Measurements from ENCODE around the gene TMEM235. TPM values are rescaled to one million over a fixed set of nuclear protein-coding genes. Genes with fewer than 3 reads are reported as not detected.
"Not testable (repeated sequence)": the region's sequence is repeated elsewhere in the genome, so short reads cannot be mapped to it uniquely, and the experiment has no call there.

TMEM235 gene
- total and polyA plus RNA-seq, 5 donors, result not detected

- DNase-seq (no peak), ATAC-seq (no peak)
- intact Hi-C loops (cut with DNase I), result no loop called here
- Histone ChIP-seq H3K4me3 (ENCODE audit: low read length) (no peak overlapping the region), H3K4me1 (ENCODE audit: control insufficient read depth, insufficient read depth, low read length) (no peaks in the 10 kb centered on the region), H3K27ac (ENCODE audit: low read length) (no peak overlapping the region), H3K27me3 (ENCODE audit: control insufficient read depth, insufficient read depth) (no peaks in the 10 kb centered on the region), H3K9me3 (ENCODE audit: control insufficient read depth, low read length) (no peaks in the 10 kb centered on the region)
- WGBS, result 76% methylated on average over 13 of the region's 13 CpGs
Measured at GRCh38 chr17:78230252-78230962, 1.0 kb upstream of the TMEM235 start.

- no peak for ATAC-seq
- intact Hi-C loops (cut with DNase I), result no loop called here
- Histone ChIP-seq H3K4me1 (ENCODE audit: control insufficient read depth, insufficient read depth, low read length) (no peaks in the 10 kb centered on the region), H3K4me3 (ENCODE audit: low read length) (no peak overlapping the region), H3K27ac (ENCODE audit: low read length) (no peak overlapping the region), H3K27me3 (ENCODE audit: control insufficient read depth, insufficient read depth) (no peaks in the 10 kb centered on the region), H3K9me3 (ENCODE audit: control insufficient read depth, low read length) (no peaks in the 10 kb centered on the region)
- WGBS, result 15% methylated on average over 55 of the region's 55 CpGs
- no peak for DNase-seq
Measured at GRCh38 chr17:78231991-78232858, 794 bp downstream of the TMEM235 start.

DNA sequence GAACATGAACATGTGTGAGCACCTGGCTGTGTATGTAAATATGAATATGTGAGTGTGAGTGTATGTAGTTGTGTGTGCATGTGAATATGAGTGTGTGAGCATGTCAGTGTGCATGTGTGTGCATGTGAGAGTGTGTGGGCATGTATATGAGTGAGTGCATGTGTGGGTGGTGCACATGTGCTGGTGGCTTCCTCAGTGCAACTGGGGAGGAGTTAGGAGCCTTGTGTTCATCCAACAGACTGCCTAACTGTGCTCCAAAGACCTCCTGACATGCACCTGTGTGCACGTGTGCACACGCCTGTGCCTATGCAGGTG lies 1.4 kb downstream of the TMEM235 start:
- H3K27ac ChIP-seq (ENCODE audit: low read length), result no peak overlapping the region
- H3K4me1 ChIP-seq (ENCODE audit: control insufficient read depth, insufficient read depth, low read length), result no peaks in the 10 kb centered on the region
- DNase-seq (no peak), ATAC-seq (no peak)
- no peaks in the 10 kb centered on the region for H3K9me3 ChIP-seq (ENCODE audit: control insufficient read depth, low read length)
- WGBS, result 95% methylated on average over 2 of the region's 2 CpGs
- H3K4me3 ChIP-seq (ENCODE audit: low read length), result no peak overlapping the region
- no peaks in the 10 kb centered on the region for H3K27me3 ChIP-seq (ENCODE audit: control insufficient read depth, insufficient read depth)
- intact Hi-C loops (cut with DNase I), result no loop called here

- ATAC-seq (no peak), DNase-seq (no peak)
- H3K27me3 ChIP-seq (ENCODE audit: control insufficient read depth, insufficient read depth), result no peaks in the 10 kb centered on the region
- 93% methylated on average over 10 of the region's 10 CpGs for WGBS
- no peaks in the 10 kb centered on the region for H3K9me3 ChIP-seq (ENCODE audit: control insufficient read depth, low read length)
- H3K4me1 ChIP-seq (ENCODE audit: control insufficient read depth, insufficient read depth, low read length), result no peaks in the 10 kb centered on the region
- H3K4me3 ChIP-seq (ENCODE audit: low read length), result no peak overlapping the region
- intact Hi-C loops (cut with DNase I), result no loop called here
- H3K27ac ChIP-seq (ENCODE audit: low read length), result no peak overlapping the region
Measured at GRCh38 chr17:78233678-78234077, 2.2 kb downstream of the TMEM235 start.

DNA sequence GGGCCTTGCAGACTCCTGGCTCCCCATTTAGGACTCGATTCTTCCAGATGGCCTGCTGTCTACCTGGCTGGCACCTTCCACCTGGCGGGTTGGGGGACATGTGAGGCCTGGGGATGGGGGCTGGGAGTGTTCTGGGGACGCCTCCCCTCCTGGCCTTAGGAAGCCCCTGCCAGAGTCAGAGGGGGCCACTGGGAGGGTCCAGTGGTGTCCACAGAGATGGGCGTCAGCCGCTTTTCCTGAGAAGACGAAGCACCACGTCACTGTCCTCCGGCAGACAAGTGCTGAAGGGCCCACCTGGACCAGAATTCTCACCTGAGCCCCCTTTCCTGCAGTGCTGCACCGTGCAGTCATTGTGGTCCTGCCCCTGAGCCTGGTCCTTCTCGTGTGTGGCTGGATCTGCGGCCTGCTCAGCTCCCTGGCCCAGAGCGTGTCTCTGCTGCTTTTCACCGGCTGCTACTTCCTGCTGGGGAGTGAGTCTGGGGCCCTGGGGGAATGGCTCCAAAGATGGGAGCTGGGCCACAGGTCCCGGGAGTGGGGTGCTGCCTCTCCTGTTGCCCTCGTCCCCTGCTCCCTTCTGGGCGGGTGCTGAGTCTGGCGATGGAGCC lies 2.9 kb downstream of the TMEM235 start:
- 81% methylated on average over 17 of the region's 17 CpGs for WGBS
- DNase-seq, result no peak
- intact Hi-C loops (cut with DNase I), result no loop called here
- no peaks in the 10 kb centered on the region for H3K27me3 ChIP-seq (ENCODE audit: control insufficient read depth, insufficient read depth)
- no peaks in the 10 kb centered on the region for H3K4me1 ChIP-seq (ENCODE audit: control insufficient read depth, insufficient read depth, low read length)
- no peak overlapping the region for H3K27ac ChIP-seq (ENCODE audit: low read length)
- ATAC-seq, result no peak
- no peak overlapping the region for H3K4me3 ChIP-seq (ENCODE audit: low read length)
- no peaks in the 10 kb centered on the region for H3K9me3 ChIP-seq (ENCODE audit: control insufficient read depth, low read length)

- H3K27me3 ChIP-seq (ENCODE audit: control insufficient read depth, insufficient read depth); H3K27ac ChIP-seq (ENCODE audit: low read length); intact Hi-C loops (cut with DNase I); H3K9me3 ChIP-seq (ENCODE audit: control insufficient read depth, low read length); H3K4me1 ChIP-seq (ENCODE audit: control insufficient read depth, insufficient read depth, low read length); H3K4me3 ChIP-seq (ENCODE audit: low read length): not testable (repeated sequence)
- ATAC-seq (peak; percentile 50 to 74), DNase-seq (peak; percentile 59 to 84 (median 81))
- 75% methylated on average over 6 of the region's 6 CpGs for WGBS
Measured at GRCh38 chr17:78235022-78235421, 3.6 kb downstream of the TMEM235 start.

DNA sequence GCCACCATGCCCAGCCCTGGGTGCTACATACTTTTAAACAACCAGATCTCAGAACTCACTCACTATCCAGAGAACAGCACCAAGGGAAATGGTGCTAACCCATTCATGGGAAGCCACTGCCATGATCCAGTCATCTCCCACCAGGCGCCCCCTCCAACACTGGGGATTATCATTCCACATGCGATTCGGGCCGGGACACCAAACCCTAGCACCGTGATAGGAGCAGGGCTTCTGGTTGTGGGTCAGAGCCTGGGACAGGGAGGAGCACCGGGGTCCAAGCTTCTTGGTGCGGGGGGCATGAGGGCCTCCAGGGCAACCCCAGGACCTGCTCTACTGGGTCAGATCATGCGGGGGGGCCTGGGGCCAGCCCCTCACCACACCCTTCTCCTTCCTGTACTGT lies 4.5 kb downstream of the TMEM235 start:
- H3K27ac ChIP-seq (ENCODE audit: low read length), result no peak overlapping the region
- intact Hi-C loops (cut with DNase I), result no loop called here
- H3K9me3 ChIP-seq (ENCODE audit: control insufficient read depth, low read length), result no peaks in the 10 kb centered on the region
- DNase-seq, result no peak
- no peaks in the 10 kb centered on the region for H3K27me3 ChIP-seq (ENCODE audit: control insufficient read depth, insufficient read depth)
- WGBS, result 91% methylated on average over 8 of the region's 8 CpGs
- H3K4me1 ChIP-seq (ENCODE audit: control insufficient read depth, insufficient read depth, low read length), result no peaks in the 10 kb centered on the region
- ATAC-seq, result no peak
- H3K4me3 ChIP-seq (ENCODE audit: low read length), result no peak overlapping the region

DNA sequence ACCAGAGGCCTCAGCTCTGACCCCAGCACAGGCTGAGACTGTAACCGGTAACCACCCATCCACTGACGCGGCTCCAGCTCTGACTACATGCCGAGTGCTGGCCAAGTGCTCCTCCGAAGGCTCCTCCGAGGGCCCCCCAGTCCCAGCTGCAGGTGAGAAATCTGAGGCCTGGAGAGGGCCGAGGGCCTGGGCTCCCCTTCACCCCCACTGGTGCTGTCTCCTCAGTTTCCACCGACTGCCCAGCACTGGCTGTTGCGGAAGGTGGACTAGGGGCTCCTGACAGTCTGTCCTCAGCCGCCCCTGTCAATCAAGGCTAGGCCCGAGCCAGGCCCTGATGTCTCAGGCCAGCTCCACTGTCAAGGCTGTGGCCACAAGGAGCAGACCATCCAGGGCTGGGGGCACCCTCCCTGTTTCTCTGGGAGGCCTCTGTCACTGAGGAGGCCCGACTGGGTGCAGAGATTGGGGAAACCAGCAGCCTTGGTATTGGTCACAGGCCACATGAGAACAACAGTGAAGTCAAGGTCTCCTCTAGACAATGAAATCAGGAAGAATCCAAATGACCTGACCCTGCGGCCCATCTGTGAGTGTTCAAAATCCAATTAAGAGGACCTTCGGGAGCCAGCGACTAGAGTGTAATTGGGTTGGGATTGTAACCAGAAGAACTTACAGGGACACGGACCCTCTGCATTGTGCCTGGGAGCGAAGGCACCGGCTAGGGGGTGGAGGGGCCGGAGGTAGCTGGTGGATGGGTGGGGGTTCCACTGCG lies 5.1 kb downstream of the TMEM235 start:
- intact Hi-C loops (cut with DNase I), result no loop called here
- no peaks in the 10 kb centered on the region for H3K27me3 ChIP-seq (ENCODE audit: control insufficient read depth, insufficient read depth)
- peak in 1 of 3 donors; percentile 29 for DNase-seq
- no peak overlapping the region for H3K4me3 ChIP-seq (ENCODE audit: low read length)
- H3K9me3 ChIP-seq (ENCODE audit: control insufficient read depth, low read length), result no peaks in the 10 kb centered on the region
- no peak overlapping the region for H3K27ac ChIP-seq (ENCODE audit: low read length)
- no peaks in the 10 kb centered on the region for H3K4me1 ChIP-seq (ENCODE audit: control insufficient read depth, insufficient read depth, low read length)
- WGBS, result 94% methylated on average over 20 of the region's 20 CpGs
- ATAC-seq, result no peak

- intact Hi-C loops (cut with DNase I), result no loop called here
- Histone ChIP-seq H3K4me1 (ENCODE audit: control insufficient read depth, insufficient read depth, low read length) (no peaks in the 10 kb centered on the region), H3K27me3 (ENCODE audit: control insufficient read depth, insufficient read depth) (no peaks in the 10 kb centered on the region), H3K27ac (ENCODE audit: low read length) (no peak overlapping the region), H3K9me3 (ENCODE audit: control insufficient read depth, low read length) (no peaks in the 10 kb centered on the region), H3K4me3 (ENCODE audit: low read length) (no peak overlapping the region)
- peak in 2 of 3 donors; percentile 48 to 67 for DNase-seq
- no peak for ATAC-seq
- 69% methylated on average over 11 of the region's 11 CpGs for WGBS
Measured at GRCh38 chr17:78237401-78238012, 6.1 kb downstream of the TMEM235 start.

DNA sequence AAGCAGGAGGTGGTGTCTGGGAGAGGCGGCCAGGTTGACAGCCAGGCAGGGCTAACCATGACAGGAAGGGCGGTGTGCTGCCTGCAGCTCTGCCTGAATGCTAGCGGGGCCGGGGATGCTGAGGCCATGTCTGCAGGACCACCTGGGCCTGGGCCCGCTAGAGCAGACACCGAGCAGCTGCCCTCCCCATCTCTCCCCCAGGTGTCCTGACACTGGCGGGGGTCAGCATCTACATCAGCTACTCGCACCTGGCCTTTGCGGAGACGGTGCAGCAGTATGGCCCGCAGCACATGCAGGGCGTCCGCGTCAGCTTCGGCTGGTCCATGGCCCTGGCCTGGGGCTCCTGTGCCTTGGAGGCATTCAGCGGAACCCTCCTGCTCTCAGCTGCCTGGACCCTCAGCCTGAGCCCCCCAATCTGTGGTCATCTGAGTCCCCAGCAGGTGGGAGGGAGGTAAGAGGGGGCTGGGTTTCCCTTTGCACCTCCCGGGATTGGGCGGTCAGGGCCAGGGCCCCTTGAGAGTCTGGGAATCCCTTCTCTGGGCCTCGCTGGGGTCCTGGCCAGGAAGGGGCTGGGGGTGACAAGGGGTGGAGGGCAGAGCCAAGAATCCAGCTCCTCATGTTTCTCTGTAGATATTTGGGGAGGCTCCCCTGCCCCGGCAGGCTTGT lies 7.5 kb downstream of the TMEM235 start:
- Histone ChIP-seq H3K27me3 (ENCODE audit: control insufficient read depth, insufficient read depth) (no peaks in the 10 kb centered on the region), H3K9me3 (ENCODE audit: control insufficient read depth, low read length) (no peaks in the 10 kb centered on the region), H3K4me1 (ENCODE audit: control insufficient read depth, insufficient read depth, low read length) (no peaks in the 10 kb centered on the region), H3K27ac (ENCODE audit: low read length) (no peak overlapping the region), H3K4me3 (ENCODE audit: low read length) (no peak overlapping the region)
- 83% methylated on average over 20 of the region's 20 CpGs for WGBS
- DNase-seq (peak in 1 of 3 donors; percentile 29), ATAC-seq (no peak)
- intact Hi-C loops (cut with DNase I), result no loop called here

All from right cardiac atrium (tissue), 5 donors.